Fibroblast of skin of left biceps (primary cell): ENCODE data around the gene SLC5A7.

Experiments used
- DNase-seq, 2 experiments: peaks; one replicate each; pipeline ENCODE4 v3.0.0-alpha.2; 2013; ENCODE audit warnings: low read depth in 2 of 2

Gene SLC5A7

DNA sequence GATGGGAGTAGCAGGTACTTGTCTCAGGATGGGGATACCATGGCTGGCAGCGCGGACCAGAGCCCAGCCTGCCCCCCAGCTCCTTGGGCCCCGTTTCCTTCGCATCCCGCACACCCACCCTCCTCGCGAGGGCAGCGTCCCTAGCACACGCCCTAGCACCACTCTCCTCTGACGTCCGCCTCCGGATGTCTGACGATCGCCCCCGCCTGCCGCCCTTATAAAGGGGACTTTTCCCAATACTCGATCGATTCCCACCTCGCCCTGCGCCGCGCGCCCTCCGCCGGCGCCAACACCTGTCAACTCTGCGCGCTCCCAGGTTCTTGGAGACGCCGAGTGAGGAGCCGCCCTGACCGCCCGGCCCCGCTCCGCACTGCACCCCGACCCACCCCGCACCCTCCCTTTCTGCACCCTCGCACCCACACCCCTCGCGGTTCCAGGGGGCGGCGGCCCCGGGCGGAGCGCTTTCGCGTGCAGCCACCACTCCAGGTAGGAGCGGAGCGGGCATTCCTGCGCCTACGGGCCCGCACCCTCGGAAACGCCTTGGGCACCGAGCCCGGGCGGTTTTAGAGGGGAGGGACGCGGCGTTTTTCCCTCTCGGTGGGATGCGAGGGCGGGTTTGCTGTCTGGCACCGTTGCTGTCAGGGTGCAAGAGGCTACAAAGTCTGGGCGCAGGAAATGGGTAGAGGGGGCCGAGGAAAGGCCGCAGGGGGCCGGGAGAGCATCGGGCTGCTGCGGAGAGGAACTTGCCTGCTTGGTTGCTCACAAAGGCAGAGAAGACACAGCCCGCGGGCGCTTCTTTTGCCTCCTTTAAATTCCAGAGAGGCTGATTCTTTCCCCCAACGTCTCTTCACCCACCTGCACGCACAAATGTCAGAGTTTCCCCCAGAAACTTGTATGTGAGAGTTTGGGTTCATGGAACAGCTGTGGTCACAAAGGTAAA lies at the start of gene SLC5A7:
TSS of gene SLC5A7 (plus strand) at position 247 of the 940 bp plus-strand sequence. CDS start 1,632 bp downstream, outside the sequence.
- no peak for DNase-seq

DNA sequence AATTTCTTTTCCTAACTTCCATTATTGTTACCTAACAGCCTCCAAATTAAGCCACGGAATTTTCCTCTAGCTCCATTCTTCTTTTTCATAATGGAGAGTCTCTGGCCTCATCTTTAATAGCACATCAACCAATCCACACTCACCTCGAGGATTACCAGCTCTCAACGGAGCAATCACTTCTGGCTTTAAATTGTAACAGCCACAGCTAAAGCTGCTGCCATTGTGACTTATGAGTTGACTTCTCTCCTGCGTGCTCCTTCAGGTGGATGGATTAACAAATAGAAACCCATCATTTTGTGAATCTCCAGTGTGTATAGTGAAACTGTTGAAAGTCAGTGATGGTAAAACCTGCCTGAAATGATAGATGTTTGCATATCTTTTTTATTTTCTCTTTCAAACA lies 24.9 kb upstream of the SLC5A7 start:
- DNase-seq, result no peak

DNA sequence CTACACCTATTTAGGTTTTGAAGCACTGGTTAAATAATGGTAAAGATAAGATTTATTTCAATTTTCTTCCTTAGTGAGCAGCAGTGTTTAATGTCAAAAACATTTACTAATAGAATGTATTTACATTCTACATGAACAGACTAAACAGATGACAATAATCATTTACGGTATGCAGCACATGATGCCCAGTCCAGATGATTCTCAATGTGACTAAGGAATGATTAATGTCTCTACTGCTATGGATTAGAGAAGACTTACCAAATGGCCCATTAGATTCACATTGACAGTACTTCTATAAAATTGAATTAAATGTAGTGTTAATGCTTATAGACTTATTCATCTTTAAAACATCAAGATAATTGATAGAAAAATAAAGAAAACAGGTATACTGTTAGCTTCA lies 22.1 kb upstream of the SLC5A7 start:
- no peak for DNase-seq

DNA sequence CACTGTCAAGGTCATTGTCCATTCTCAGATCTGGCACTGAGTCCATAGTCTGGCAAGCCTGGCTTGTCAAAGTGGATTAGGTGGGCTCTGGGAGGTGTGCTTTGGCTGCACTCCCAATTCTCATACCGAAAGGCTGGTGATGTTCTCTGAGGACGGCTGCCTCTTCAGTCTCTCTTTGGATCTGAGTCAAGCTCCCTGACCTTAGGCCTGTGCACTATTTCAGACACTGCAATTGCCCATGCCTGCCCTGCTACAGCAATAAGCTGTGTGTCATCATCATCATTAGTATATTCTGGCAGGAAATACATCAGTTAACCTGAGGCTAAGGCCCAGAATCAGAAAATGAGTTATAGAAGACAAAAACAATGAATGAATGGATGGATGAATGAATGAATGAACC lies 1.6 kb upstream of the SLC5A7 start:
- DNase-seq, result no peak

DNA sequence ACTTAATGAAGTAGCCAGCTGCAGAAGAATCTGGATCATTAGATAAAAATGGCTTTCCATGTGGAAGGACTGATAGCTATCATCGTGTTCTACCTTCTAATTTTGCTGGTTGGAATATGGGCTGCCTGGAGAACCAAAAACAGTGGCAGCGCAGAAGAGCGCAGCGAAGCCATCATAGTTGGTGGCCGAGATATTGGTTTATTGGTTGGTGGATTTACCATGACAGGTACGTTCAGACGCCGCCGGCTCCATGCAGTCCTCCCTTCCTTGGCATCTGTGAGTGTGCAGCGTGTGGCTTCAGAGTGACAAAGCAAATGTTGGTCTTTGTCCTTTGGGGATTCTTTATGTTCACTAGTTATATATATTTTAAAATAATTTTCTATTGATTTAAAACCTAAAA lies 1.8 kb downstream of the SLC5A7 start:
- DNase-seq, result no peak

DNA sequence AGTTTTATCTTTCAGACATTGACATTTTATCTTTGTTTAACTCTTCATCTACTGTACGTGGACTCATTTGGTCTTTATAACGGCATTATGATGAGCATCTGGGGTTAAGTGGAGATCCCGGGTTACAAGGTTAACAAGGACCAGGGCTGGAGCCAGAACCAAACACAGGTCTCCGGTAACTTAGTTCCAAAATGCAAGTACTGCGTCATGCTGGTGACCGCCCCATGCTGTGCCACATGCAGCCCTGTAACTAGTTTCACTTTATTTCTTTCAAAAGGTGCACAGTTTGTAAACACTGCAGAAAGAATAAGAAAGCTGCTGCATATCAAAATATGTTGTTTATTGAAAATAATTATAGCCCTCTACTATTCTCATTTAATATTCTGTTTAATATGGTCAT lies 3.1 kb downstream of the SLC5A7 start:
- DNase-seq, result no peak

DNA sequence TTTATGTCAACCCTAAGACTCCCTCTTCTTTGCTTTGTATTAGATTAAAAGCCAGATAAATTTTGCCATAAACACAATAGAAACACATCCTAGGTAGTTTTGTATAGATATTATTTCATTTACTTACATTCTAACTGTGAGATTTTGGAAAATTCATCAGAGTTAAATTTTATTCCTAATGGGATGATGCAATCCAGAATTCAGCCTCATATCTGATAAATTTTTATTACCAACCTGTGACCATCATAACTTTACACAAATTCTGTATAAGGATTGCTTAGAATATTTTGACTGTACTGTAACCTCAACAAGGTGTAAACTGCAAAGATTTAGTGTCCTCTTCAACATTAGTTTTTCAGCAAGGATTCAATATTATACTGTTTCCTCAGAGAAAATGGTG lies 4.4 kb downstream of the SLC5A7 start:
- DNase-seq, result no peak

DNA sequence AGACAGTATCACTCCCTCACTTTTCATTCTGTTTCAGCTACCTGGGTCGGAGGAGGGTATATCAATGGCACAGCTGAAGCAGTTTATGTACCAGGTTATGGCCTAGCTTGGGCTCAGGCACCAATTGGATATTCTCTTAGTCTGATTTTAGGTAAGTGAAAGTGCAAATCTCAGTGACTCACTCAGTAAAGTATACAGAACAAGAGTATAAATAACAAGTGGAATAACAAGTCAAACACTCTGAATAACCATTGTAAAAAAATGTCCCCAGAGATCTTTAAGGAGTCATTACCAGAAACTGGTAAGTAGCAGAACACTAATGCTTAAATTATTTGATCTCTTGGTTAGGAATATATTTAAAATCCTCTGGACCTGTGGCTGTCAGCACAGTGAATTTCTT lies 5.7 kb downstream of the SLC5A7 start:
- no peak for DNase-seq

DNA sequence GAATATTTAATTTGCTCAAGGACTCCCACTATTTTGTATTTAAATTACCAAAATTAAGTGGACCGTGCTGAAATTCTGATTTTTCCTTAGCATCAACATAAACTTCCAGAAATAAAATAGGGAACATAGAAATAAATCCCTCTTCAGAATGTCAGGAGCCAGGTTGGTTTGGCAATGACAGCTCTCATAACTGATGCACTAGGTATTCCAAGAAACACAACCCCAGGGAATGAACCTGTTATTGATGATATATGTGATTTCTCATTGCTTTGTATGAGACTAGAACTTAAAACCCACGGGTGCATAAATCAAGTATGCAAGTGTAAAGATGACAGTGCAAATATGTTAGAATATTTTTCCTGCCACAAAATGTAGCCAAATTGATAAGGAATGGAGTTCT lies 12.8 kb downstream of the SLC5A7 start:
- DNase-seq, result no peak

DNA sequence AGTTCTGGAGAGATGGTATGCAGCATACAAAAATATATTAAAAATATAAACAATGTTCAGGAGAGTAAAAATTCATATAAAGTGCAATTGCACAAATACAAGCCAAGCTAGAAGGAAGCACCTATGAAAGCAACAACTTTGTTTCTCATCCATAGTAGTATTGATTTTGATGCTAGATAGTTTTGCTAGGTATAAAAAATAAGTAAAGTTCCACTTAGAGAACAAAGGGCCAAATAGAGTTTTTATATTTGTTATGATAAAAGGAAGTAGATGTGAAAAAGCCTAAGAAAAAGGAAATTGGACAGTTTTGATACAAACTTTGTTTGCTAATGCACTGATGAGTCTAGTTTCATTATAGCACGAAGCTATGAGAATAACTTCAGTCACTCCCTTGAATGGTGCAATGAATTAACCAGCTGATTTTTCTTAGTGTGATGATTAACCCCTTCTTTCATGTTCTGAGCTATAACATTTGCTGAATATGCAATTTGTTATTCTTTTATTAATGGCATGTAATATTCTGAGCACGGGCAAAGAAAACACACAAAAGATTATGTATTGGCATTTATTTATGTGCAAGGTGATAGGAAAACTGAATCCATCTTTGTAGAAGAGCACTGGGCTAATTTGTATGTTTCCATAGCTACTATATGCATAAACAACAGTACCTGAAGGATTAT lies 24.7 kb downstream of the SLC5A7 start:
- DNase-seq, result no peak

DNA sequence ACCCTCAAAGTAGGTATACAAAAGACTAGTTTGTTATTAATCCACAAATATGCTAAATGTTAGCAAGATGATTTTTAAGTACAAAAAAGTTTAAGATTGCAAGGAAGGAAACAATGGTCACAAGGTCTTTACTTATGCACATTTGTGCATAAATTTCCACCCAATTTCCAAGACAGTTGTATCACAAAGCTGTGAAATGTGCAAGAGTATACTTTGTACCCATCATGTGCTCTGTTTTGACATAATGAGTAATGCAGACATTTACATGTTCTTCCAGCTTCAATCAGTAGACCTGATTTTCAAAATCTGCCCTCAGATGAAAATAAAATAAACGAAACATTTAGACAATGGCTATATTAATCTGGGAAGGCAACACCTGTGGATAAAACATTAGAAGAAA lies 27.0 kb downstream of the SLC5A7 start:
- no peak for DNase-seq

DNA sequence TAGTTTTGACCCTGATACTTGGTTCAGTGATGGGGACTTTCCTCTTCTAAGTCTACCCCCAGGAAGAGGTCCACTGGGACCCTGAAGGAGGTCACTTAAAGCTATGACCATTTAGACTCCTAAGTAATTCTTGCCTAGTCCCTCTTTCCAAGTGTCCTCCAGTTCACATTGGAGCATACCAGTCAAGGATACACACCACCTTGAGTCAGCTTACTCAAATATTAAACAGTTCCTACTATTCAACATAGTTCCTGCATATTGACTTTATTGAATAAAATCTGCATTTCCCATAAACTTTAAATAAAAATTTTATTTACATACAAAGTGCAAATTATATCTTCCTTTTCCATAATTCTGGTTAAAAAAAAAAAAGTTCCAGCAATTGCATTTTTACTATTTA lies 36.3 kb downstream of the SLC5A7 start:
- no peak for DNase-seq

DNA sequence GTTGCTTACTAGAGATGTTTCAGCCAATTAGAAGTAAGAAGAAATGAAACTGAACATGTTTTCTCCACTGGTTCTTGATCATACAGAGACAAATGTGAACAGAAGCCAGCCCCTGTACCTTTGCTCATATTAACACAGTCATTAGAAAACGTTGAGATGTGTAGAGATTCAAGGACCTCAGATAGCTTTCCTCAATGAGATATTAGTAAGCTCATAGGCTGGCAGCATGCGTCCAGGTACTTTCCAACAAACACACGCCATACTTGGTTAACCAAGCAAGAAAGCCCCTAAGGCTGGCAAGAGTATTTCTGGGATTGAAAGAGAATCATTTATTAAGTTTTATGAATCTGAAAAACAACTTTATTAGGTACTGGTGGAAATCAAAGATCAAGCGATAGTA lies 37.5 kb downstream of the SLC5A7 start:
- DNase-seq, result no peak

DNA sequence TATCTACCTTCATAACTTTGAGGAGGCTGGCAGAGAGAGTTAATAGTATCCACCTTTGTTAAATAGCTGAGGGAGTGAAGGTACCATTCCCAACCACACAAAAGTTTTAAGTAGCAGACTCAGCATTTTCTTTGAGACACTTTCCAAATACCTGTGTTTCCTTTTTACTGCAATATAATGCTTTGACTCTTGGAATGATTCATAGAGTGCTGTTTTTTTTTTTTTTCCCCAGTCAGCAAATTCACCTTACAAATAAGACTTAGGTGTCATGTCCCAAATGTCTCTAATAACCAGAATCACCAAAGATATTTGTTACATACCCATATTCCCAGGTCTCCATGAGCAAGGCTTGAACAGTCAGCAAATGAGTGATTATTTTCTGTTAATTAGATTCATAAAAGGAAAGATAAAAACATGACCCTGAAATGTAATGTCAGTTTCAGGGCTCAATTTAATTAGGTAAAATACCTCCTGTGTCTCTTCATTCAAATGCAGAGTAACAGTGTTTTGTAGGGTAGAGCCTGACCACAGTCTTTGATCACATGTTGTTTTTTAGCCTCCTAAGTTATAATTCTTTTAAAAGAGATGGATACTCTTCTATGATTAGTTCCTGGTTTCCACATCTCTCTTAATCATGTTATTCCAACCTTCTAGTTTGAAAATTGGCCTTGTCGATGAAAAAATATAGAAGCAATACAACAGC lies 39.9 kb downstream of the SLC5A7 start:
- no peak for DNase-seq

DNA sequence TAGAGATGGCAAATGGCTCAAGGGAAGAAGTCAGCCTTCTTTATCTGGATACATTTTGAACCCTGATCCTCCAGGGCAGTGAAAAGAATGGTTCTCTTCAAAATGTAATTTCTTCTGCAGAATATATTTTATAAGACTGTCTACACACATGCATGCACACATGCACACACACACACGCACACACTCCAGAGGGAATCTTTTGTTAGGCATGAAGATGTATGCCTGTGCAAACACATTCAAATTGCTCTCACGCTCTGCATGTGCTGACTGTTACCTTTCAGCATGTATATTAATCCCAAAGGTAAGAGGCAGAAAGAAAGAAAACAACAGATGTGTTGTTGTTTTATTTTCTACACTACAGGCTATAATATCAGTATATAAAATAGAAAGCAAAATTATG lies 43.2 kb downstream of the SLC5A7 start:
- no peak for DNase-seq

DNA sequence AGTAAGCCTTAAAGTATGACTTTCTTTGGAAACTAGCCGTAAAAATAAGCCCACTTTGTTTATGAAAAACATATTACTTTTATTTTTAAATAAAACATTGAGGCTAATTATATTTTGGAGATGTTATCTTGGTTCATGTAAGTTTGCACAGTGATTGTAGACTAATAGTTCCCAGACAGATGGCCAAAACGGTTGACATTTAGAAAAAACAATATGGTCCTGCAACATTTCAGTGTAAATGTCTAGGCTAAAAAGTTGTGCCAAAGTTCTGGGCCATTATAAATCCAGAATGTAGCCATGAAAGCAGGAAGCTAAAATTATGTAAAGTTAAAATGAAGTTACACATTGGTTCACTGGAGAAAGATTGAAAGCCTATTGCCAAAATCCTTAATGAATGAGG lies 43.6 kb downstream of the SLC5A7 start:
- no peak for DNase-seq

DNA sequence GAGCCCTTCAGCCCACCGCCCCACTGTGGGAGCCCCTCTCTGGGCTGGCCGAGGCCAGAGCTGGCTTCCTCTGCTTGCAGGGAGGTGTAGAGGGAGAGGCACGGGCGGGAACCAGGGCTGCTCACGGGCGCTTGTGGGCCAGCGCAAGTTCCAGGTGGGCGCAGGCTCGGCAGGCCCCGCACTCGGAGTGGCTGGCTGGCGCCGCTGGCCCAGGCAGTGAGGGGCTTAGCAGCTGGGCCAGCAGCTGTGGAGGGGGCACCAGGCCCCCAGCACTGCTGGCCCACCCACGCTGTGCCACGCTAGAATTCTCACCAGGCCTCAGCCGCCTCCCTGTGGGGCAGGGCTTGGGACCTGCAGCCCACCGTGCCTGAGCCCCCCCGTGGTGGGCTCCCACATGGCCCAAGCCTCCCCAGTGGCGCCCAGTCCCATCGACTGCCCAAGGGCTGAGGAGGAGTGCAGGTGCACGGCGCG lies 45.2 kb downstream of the SLC5A7 start:
- DNase-seq, result no peak

DNA sequence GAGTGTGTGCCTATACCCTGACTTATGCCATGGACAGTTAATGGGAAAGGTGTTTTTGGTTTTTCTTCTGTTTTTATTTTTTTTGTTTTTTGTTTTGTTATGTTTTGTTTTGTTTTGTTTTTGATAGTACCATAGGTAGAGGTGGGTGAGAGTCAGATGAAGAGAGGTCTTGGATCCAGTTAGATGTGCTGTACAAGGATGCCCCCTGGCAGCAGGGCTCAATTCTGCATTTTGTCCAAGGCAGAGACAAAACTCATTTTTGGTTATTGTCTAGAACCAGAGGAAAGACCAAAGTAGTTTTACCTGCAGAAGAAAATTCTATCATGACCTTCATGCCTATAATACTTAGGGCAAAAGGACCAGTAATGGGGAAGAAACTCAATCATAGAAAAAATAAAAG lies 48.5 kb downstream of the SLC5A7 start:
- no peak for DNase-seq

DNA sequence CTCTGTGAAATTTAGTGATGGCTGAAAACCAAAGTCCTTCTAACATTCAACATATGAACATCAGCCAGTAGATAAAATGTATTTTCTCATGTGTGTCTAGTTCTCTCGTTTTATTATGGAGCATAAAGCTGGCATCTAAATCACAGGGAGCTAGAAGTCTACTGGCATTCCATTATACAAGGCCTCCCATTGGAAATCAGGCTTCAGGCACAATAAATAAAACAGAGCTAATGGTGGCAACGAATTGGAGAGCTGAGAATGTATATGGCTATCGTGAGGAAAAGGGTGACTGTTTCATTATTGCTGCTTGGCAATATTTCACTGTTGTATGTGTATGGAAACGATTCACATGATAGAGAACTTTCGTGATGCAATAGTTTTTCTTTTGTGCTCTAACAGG lies 62.4 kb downstream of the SLC5A7 start:
- no peak for DNase-seq

DNA sequence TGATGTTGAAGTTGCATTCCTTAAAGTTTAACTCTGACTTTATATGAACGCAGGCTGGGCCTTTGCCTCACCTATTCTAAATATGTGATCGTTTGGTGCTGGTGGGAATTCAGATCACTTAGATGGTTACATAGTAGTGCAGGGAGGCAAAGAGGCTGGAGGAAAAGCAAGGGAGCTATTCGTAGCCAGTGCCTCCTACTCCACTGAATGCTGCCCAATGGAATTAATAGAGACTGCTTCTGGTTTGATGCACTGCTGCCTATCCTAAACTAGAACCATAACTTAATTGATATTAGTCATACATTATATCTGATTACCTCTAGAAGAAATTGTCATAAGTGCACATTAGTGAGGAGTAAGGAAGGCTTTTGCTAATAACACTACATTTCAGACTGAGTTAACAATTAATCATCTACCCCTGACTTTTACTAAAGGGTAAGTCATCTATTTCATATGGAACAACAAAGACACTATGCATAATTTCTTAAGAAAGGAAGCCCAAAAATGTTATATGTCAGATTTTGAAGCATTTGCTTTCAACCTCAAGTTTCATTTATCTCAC lies 72.3 kb downstream of the SLC5A7 start:
- DNase-seq, result no peak

DNA sequence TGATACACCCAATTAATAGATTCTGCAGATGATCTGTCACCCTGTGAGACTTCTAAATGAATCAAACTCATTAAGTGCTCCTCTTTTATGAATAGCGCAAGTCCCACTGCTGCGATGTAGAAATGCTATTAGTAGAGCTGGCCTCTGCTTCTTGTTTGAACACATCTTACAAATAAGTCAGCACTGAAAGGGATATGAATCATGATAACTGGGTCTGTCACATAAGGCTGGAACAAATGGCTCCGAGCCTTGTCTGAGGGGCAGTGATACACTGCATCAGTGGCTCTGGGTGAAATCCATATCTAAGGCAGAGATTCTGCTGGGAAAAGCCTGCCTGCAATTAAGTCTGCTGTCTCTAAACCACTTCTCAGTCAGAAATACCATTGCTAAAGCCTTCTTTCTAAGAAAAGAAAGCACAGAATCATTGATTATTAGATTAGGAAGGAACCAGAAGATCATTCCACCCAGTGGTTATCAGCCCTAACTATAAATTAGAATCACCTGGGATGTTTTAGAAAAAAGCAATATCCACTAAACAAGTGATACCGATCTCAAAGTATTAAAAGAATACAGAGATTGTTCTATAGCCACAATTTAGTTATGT lies 75.2 kb downstream of the SLC5A7 start:
- DNase-seq, result no peak
